ENCODE data around the gene NUTM1.
A peak's percentile ranks its signal among the peaks of the same experiment; 100 is the strongest.
"Not testable (repeated sequence)": the region's sequence is repeated elsewhere in the genome, so short reads cannot be mapped to it uniquely, and the experiment has no call there.

NUTM1 gene

GRCh38 chr15:34347951-34348638 lies 5.0 kb downstream of the NUTM1 start:
- DNase-seq (ENCODE audit: low read depth in 1 of 2, low spot score in 1 of 2): no peak
- in situ Hi-C loops (cut with HindIII; ENCODE audit: low pct_unique_long_range_greater_than_20kb, low sequenced_read_pairs): no loop called here
- TF ChIP-seq JUND (IDR thresholded peaks at IDR 0.05; ENCODE audit: low read depth): no peak

GRCh38 chr15:34348735-34349300 lies 5.7 kb downstream of the NUTM1 start:
- no peak for TF ChIP-seq JUND (IDR thresholded peaks at IDR 0.05; ENCODE audit: low read depth)
- DNase-seq (ENCODE audit: low read depth in 1 of 2, low spot score in 1 of 2): no peak
- in situ Hi-C loops (cut with HindIII; ENCODE audit: low pct_unique_long_range_greater_than_20kb, low sequenced_read_pairs): no loop called here

GRCh38 chr15:34349769-34350168 lies 6.7 kb downstream of the NUTM1 start:
- TF ChIP-seq JUND (IDR thresholded peaks at IDR 0.05; ENCODE audit: low read depth): no peak
- no peak for DNase-seq (ENCODE audit: low read depth in 1 of 2, low spot score in 1 of 2)
- in situ Hi-C loops (cut with HindIII; ENCODE audit: low pct_unique_long_range_greater_than_20kb, low sequenced_read_pairs): no loop called here

- in situ Hi-C loops (cut with HindIII; ENCODE audit: low pct_unique_long_range_greater_than_20kb, low sequenced_read_pairs); DNase-seq (ENCODE audit: low read depth in 1 of 2, low spot score in 1 of 2): not testable (repeated sequence)
These were observed 9.9 kb downstream of the NUTM1 start for GRCh38 chr15:34352996-34353395.

- no peak for TF ChIP-seq JUND (IDR thresholded peaks at IDR 0.05; ENCODE audit: low read depth)
- in situ Hi-C loops (cut with HindIII; ENCODE audit: low pct_unique_long_range_greater_than_20kb, low sequenced_read_pairs): no loop called here
- no peak for DNase-seq (ENCODE audit: low read depth in 1 of 2, low spot score in 1 of 2)
These were observed 10.5 kb downstream of the NUTM1 start for GRCh38 chr15:34353627-34354026.

- in situ Hi-C loops (cut with HindIII; ENCODE audit: low pct_unique_long_range_greater_than_20kb, low sequenced_read_pairs): no loop called here
- DNase-seq (ENCODE audit: low read depth in 1 of 2, low spot score in 1 of 2): no peak
- no peak for TF ChIP-seq JUND (IDR thresholded peaks at IDR 0.05; ENCODE audit: low read depth)
These were observed 11.2 kb downstream of the NUTM1 start for GRCh38 chr15:34354286-34354685.

GRCh38 chr15:34355241-34355640 lies 12.1 kb downstream of the NUTM1 start:
- in situ Hi-C loops (cut with HindIII; ENCODE audit: low pct_unique_long_range_greater_than_20kb, low sequenced_read_pairs): no loop called here
- no peak for DNase-seq (ENCODE audit: low read depth in 1 of 2, low spot score in 1 of 2)
- TF ChIP-seq JUND (IDR thresholded peaks at IDR 0.05; ENCODE audit: low read depth): no peak

- in situ Hi-C loops (cut with HindIII; ENCODE audit: low pct_unique_long_range_greater_than_20kb, low sequenced_read_pairs): no loop called here
- no peak for TF ChIP-seq JUND (IDR thresholded peaks at IDR 0.05; ENCODE audit: low read depth)
These were observed 14.5 kb downstream of the NUTM1 start for GRCh38 chr15:34357653-34358052.

GRCh38 chr15:34358367-34358766 lies 15.3 kb downstream of the NUTM1 start:
- TF ChIP-seq JUND (IDR thresholded peaks at IDR 0.05; ENCODE audit: low read depth): no peak
- DNase-seq (ENCODE audit: low read depth in 1 of 2, low spot score in 1 of 2): peak; percentile 41 to 62
- in situ Hi-C loops (cut with HindIII; ENCODE audit: low pct_unique_long_range_greater_than_20kb, low sequenced_read_pairs): no loop called here

More at GRCh38 chr15:34357653-34358052, 14.5 kb downstream of the NUTM1 start:
- DNase-seq (ENCODE audit: low read depth in 1 of 2, low spot score in 1 of 2): no peak

GRCh38 chr15:34358948-34359347 lies 15.8 kb downstream of the NUTM1 start:
- TF ChIP-seq JUND (IDR thresholded peaks at IDR 0.05; ENCODE audit: low read depth): no peak
- in situ Hi-C loops (cut with HindIII; ENCODE audit: low pct_unique_long_range_greater_than_20kb, low sequenced_read_pairs): no loop called here
- no peak for DNase-seq (ENCODE audit: low read depth in 1 of 2, low spot score in 1 of 2)

- DNase-seq (ENCODE audit: low read depth in 1 of 2, low spot score in 1 of 2): no peak
- no peak for TF ChIP-seq JUND (IDR thresholded peaks at IDR 0.05; ENCODE audit: low read depth)
- in situ Hi-C loops (cut with HindIII; ENCODE audit: low pct_unique_long_range_greater_than_20kb, low sequenced_read_pairs): no loop called here
These were observed 16.3 kb downstream of the NUTM1 start for GRCh38 chr15:34359416-34359815.

- in situ Hi-C loops (cut with HindIII; ENCODE audit: low pct_unique_long_range_greater_than_20kb, low sequenced_read_pairs): no loop called here
- peak; percentile 62 for TF ChIP-seq JUND (IDR thresholded peaks at IDR 0.05; ENCODE audit: low read depth)
- DNase-seq (ENCODE audit: low read depth in 1 of 2, low spot score in 1 of 2): peak; percentile 65 to 93
These were observed 17.2 kb downstream of the NUTM1 start for GRCh38 chr15:34360298-34360697.

- TF ChIP-seq JUND (IDR thresholded peaks at IDR 0.05; ENCODE audit: low read depth): no peak
- no peak for DNase-seq (ENCODE audit: low read depth in 1 of 2, low spot score in 1 of 2)
- in situ Hi-C loops (cut with HindIII; ENCODE audit: low pct_unique_long_range_greater_than_20kb, low sequenced_read_pairs): no loop called here
These were observed 18.2 kb downstream of the NUTM1 start for GRCh38 chr15:34361278-34361677.
